BLaER1 (cell line): ENCODE results near the gene ACOT4.
"Not testable (repeated sequence)": the region's sequence is repeated elsewhere in the genome, so short reads cannot be mapped to it uniquely, and the experiment has no call there.

Source experiments
- H3K27ac ChIP-seq: shearing (Covaris generic); formaldehyde crosslinking; 2 replicates; pipeline ENCODE4 v1.8.1; 2022
- H3K27me3 ChIP-seq: shearing (Covaris generic); formaldehyde crosslinking; 2 replicates; pipeline ENCODE4 v1.8.1; 2022
- H3K36me3 ChIP-seq: shearing (Covaris generic); formaldehyde crosslinking; 2 replicates; pipeline ENCODE4 v1.8.1; 2022
- H3K4me1 ChIP-seq: shearing (Covaris generic); formaldehyde crosslinking; 2 replicates; pipeline ENCODE4 v1.8.1; 2022
- H3K4me2 ChIP-seq: shearing (Covaris generic); formaldehyde crosslinking; 2 replicates; pipeline ENCODE4 v1.8.1; 2022
- H3K4me3 ChIP-seq: shearing (Covaris generic); formaldehyde crosslinking; 2 replicates; pipeline ENCODE4 v1.8.1; 2022
- H3K9ac ChIP-seq: shearing (Covaris generic); formaldehyde crosslinking; 2 replicates; pipeline ENCODE4 v1.8.1; 2022
- H3K9me3 ChIP-seq: shearing (Covaris generic); formaldehyde crosslinking; 2 replicates; pipeline ENCODE4 v1.8.1; 2022
- H4K20me1 ChIP-seq: shearing (Covaris generic); formaldehyde crosslinking; 2 replicates; pipeline ENCODE4 v1.8.1; 2022
- Cebpa-rat ChIP-seq: shearing (Covaris generic); IDR thresholded peaks from 2 replicates; pipeline ENCODE4 v1.8.1; 2022

Gene ACOT4

DNA sequence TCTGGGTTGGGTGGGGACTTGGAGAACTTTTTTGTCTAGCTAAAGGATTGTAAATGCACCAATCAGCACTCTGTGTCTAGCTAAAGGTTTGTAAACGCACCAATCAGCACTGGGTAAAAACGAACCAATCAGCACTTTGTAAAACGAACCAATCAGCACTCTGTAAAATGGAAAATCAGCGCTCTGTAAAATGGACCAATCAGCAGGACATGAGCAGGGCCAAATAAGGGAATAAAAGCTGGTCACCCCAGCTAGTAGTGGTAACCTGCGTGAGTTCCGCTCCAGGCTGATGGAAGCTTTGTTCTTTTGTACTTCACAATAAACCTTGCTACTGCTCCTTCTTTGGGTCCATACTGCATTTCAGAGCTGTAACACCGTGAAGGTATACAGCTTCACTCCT, 24.3 kb upstream of the ACOT4 start:
- Histone ChIP-seq H3K27me3 (peaks cover 32% of the 10 kb centered on the region), H3K9me3 (peaks cover 27% of the 10 kb centered on the region), H3K4me2 (no peak overlapping the region), H3K4me1 (peaks cover 7% of the 10 kb centered on the region; the same call in 1 of the 2 replicates), H3K9ac (no peak overlapping the region), H3K4me3 (no peak overlapping the region), H3K36me3 (no peaks in the 10 kb centered on the region), H4K20me1 (no peaks in the 10 kb centered on the region), H3K27ac (no peak overlapping the region)
- TF ChIP-seq Cebpa-rat = no peak

DNA sequence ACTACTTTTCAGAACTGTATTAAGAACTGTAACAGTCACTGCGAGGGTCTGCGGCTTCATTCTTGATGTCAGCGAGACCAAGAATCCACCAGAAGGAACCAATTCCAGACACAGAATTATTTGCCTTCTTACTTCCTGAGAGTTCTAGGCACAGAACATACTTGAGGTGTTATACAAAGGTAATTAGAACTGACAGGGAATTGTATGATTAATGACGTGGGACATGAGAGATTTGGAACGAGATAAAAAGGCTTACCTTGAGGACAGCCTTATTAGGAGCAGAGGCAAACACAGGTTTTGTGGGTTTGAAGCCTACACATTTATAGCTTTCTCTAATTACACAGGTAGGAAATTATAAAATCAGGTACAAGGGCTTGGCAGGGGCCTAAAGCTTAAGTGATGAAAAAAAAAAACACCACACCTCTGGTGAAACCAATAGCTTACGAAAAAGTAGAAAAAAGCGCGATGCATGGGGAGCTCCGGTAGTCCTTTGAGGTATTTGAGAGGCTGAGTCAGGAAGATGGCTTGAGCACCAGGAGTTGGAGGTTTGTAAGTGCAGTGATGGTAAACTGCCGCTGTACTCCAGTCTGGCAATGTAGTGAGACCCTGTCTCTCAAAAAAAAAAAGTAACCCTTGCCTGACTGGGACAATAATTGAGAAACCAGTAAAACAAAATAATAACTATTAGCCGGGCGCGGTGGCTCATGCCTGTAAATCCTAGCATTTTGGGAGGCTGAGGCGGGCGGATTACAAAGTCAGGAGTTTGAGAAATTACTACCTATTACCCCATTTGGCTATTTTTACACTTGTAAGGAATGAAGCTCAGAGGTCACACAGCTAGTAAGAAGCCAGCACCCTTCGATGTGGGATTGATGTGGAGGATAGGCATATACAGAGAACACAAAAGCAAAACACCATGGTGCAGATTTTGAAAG, 23.5 kb upstream of the ACOT4 start:
- no peak for TF ChIP-seq Cebpa-rat
- H3K9ac ChIP-seq = peak overlapping the region; percentile 63
- H3K9me3 ChIP-seq = peaks cover 19% of the 10 kb centered on the region
- H3K36me3 ChIP-seq = no peaks in the 10 kb centered on the region
- peak overlapping the region; percentile 64; the same call in 1 of the 2 replicates for H3K4me3 ChIP-seq
- H3K27me3 ChIP-seq = peaks cover 32% of the 10 kb centered on the region
- H4K20me1 ChIP-seq = no peaks in the 10 kb centered on the region
- peak overlapping the region; percentile 62 for H3K4me2 ChIP-seq
- H3K27ac ChIP-seq = no peak overlapping the region
- peaks cover 7% of the 10 kb centered on the region; the same call in 1 of the 2 replicates for H3K4me1 ChIP-seq

DNA sequence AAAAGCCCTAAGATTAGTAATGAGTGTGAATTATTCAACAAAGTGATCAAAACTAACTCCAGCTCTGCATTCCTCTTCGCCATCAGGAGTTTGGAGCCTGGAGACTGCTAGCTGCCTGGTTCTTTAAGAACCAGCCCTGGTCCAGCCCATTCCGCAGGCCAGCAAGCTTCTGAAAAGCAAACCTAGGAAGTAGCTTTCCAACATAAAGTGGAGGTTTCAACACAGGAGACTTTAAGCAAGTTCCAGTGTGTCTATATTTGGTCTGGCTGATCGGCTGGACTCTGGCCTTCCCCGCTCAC, 22.8 kb upstream of the ACOT4 start:
- H3K36me3 ChIP-seq, H4K20me1 ChIP-seq, H3K4me1 ChIP-seq: not testable (repeated sequence)
- peaks cover 13% of the 10 kb centered on the region; the same call in 1 of the 2 replicates for H3K9me3 ChIP-seq
- peak overlapping the region; percentile 63 for H3K9ac ChIP-seq
- H3K4me3 ChIP-seq = peak overlapping the region; percentile 64
- peak overlapping the region; percentile 72 for H3K27ac ChIP-seq
- H3K4me2 ChIP-seq = peak overlapping the region; percentile 62
- peaks cover 32% of the 10 kb centered on the region for H3K27me3 ChIP-seq

DNA sequence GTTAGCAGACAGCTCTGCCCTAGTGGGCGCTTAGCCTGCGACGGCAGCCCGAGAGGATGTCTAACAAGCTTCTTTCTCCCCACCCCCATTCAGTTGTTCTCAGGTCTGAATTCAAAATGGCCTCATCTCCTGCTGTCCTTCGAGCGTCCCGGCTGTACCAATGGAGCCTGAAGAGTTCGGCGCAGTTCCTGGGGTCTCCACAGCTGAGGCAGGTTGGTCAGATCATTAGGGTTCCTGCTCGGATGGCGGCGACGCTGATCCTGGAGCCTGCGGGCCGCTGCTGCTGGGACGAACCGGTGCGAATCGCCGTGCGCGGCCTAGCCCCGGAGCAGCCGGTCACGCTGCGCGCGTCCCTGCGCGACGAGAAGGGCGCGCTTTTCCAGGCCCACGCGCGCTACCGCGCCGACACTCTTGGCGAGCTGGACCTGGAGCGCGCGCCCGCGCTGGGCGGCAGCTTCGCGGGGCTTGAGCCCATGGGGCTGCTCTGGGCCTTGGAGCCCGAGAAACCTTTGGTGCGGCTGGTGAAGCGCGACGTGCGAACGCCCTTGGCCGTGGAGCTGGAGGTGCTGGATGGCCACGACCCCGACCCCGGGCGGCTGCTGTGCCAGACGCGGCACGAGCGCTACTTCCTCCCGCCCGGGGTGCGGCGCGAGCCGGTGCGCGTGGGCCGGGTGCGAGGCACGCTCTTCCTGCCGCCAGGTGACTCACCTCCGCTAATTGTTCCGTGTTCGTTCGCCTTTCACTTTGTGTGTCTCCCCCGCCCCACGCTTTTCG, 22.3 kb upstream of the ACOT4 start, which contains the start of gene ACOT2:
ACOT2 (plus strand) TSS at position 29 of the 774 bp plus-strand sequence; CDS start at position 57, 28 bp downstream.
- Histone ChIP-seq H3K27ac (peak within 1 kb of the TSS; percentile 72), H3K4me3 (peak within 1 kb of the TSS; percentile 64), H3K9me3 (peaks cover 11% of the 10 kb centered on the region; the same call in 1 of the 2 replicates), H3K4me2 (peak within 1 kb of the TSS; percentile 62), H3K9ac (peak within 1 kb of the TSS; percentile 63), H3K27me3 (peaks cover 32% of the 10 kb centered on the region)
- H3K36me3 ChIP-seq, H4K20me1 ChIP-seq, H3K4me1 ChIP-seq: not testable (repeated sequence)

DNA sequence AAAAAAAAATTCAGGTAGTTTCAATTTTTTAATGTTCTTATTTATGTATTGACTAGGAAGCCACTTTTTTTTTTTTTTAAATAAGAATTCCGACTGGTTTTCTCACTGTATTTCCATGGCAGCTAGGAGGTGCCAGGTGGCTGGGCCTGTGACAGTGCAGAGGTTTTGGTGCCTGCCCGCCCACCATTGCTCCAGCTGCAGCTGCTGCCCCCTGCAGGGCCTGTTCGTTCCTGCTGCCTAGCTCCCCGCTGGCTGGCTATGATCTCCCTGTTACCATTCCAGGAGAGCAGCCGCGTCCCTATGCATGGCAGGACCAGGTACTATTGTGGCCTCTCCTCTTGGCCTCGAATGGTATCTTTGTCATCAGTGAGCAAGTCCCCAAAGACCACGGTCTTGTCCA, 20.8 kb upstream of the ACOT4 start:
- H3K27ac ChIP-seq, H3K4me1 ChIP-seq, H4K20me1 ChIP-seq, H3K4me2 ChIP-seq, H3K4me3 ChIP-seq, H3K9ac ChIP-seq, H3K36me3 ChIP-seq: not testable (repeated sequence)
- Histone ChIP-seq H3K9me3 (peaks cover 11% of the 10 kb centered on the region; the same call in 1 of the 2 replicates), H3K27me3 (peaks cover 32% of the 10 kb centered on the region)

DNA sequence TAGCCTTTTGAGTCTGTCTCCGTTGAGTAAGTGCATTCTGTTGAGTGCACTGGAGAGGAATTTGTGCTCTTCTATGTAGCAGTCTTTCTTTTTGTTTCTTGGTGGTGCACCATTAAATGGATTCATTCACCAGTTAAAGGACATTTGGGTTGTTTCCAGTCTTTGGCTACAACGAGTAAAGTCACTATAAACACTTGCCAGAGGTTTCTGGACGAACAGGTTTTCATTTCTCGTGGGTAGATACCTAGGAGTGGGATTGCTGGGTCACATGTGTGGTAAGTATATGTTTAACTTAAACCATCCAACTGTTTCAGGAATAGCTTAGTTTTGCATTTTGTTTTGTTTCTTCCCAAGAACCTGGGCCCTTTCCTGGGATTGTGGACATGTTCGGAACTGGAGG, 18.6 kb upstream of the ACOT4 start:
- not testable (repeated sequence) for H4K20me1 ChIP-seq, H3K4me3 ChIP-seq

DNA sequence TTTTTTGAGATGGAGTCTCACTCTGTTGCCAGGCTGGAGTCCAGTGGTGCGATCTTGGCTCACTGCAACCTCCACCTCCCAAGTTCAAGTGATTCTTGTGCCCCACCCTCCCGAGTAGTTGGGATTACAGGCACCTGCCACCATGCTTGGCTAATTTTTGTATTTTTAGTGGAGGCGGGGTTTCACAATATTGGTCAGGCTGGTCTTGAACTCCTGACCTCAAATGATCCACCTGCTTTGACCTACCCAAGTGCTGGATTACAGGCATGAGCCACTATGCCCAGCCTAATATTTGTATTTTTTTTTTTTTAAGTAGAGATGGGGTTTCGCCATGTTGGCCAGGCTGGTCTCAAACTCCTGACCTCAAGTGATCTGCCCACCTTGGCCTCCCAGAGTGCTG, 17.9 kb upstream of the ACOT4 start:
- H3K4me1 ChIP-seq, H3K4me2 ChIP-seq, H3K4me3 ChIP-seq: not testable (repeated sequence)

More for the DNA sequence above, 18.6 kb upstream of the ACOT4 start:
- not testable (repeated sequence) for H3K36me3 ChIP-seq, H3K9ac ChIP-seq, H3K4me1 ChIP-seq, H3K9me3 ChIP-seq, H3K4me2 ChIP-seq, H3K27ac ChIP-seq
- peaks cover 26% of the 10 kb centered on the region for H3K27me3 ChIP-seq

DNA sequence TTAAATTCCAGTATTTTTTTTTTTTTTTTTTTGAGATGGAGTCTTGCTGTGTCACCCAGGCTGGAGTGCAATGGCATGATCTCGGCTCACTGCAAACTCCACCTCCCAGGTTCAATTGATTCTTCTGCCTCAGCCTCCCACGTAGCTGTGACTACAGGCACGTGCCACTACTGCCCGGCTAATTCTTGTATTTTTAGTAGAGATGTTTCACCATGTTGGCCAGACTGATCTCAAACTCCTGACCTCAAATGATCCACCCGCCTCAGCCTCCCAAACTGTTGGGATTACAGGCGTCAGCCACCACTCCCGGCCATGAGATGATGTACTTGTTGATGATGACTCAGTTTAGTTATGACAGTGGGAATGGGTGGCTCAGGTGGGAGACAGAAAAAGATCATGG, 17.4 kb upstream of the ACOT4 start:
- not testable (repeated sequence) for H3K4me3 ChIP-seq, H3K9ac ChIP-seq, H3K9me3 ChIP-seq, H3K4me1 ChIP-seq, H3K27ac ChIP-seq, H4K20me1 ChIP-seq, H3K4me2 ChIP-seq
- Histone ChIP-seq H3K36me3 (peaks cover 14% of the 10 kb centered on the region; the same call in 1 of the 2 replicates), H3K27me3 (peaks cover 14% of the 10 kb centered on the region)

More for the DNA sequence above, 17.9 kb upstream of the ACOT4 start:
- Histone ChIP-seq H3K27me3 (peaks cover 19% of the 10 kb centered on the region), H3K36me3 (peaks cover 14% of the 10 kb centered on the region; the same call in 1 of the 2 replicates)
- not testable (repeated sequence) for H3K9ac ChIP-seq, H4K20me1 ChIP-seq, H3K9me3 ChIP-seq, H3K27ac ChIP-seq

DNA sequence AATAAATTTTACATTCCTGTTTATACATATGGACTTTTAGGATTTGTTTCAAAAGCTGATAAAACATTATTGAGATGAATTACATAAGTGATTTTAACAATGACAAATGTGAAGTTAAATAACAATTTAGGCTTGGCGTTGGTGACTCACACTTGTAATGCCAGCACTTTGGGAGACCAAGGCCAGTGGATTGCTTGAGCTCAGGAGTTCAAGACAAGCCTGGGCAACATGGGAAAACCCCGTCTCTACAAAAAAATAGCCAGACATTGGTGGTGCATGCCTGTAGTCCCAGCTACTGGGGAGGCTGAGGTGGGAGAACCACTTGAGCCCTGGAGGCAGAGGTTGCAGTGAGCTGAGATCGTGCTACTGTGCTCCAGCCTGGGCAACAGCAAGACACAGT, 15.3 kb upstream of the ACOT4 start:
- H3K4me1 ChIP-seq = no peaks in the 10 kb centered on the region
- H3K27ac ChIP-seq = no peak overlapping the region
- no peaks in the 10 kb centered on the region for H3K27me3 ChIP-seq
- H3K36me3 ChIP-seq = peaks cover 14% of the 10 kb centered on the region; the same call in 1 of the 2 replicates
- no peak for TF ChIP-seq Cebpa-rat
- H3K4me2 ChIP-seq = no peak overlapping the region
- H3K9ac ChIP-seq = no peak overlapping the region
- no peak overlapping the region for H3K4me3 ChIP-seq
- no peaks in the 10 kb centered on the region for H3K9me3 ChIP-seq
- H4K20me1 ChIP-seq = no peaks in the 10 kb centered on the region

DNA sequence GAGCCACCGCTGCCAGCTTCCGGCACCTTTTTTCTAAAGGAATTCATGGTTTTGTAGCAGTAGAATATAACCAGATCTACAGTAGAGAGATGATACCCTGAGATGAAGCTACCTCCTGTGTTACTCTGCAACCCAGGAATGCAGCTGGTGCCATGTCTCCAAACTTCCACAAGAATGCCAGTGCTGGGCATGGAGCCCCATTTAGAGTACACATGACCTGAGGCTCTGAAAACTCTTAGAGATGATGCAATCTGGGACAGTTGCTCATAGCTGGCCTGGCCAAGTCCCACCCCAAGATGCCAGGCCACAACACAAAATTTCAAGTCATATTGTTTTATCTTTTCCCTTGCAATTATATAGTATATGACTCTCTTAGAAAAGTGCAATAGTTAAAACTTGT, 14.5 kb upstream of the ACOT4 start:
- not testable (repeated sequence) for H3K27ac ChIP-seq, H4K20me1 ChIP-seq, H3K27me3 ChIP-seq, H3K4me3 ChIP-seq, H3K9me3 ChIP-seq, H3K4me1 ChIP-seq, H3K9ac ChIP-seq, H3K4me2 ChIP-seq
- peaks cover 14% of the 10 kb centered on the region; the same call in 1 of the 2 replicates for H3K36me3 ChIP-seq

DNA sequence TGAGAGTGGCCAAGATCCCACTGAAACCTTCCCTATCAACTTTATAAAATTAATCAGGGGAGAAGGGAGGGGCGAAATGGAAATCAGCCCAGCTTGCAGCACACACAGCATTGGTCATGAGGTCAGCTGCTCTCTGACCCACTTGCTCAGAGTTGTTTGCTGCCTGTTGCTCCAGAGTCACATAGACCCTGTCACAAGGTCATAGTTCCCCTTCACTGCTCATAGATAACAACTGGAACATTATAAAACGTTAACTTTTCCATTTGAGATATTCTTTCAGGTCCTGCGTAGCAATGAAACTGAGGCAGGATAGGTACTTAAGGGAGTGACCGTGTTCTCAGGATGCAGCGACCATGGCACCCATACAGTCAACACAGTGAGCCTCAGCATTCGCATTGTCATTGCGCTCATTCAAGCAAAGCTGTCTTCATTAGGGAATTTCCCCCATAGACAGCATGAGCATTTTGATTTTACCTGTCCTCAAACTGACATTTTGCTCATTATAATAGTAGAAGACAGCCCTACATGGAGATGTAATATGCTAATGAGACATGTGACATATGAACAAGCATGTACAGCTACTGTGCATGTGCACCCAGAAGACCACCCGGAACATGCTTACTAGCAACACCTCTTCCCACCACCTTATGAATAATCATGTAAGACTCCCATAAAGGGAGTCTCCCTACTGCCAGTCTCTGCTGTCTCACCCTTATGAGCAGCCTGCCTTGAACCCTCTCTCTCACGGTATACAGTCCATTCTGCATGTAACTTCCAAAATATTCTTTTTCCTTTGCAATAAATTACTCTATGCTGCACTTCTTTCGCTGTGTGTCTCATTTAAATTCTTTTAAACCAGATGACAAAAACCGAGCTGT, 9.3 kb upstream of the ACOT4 start:
- not testable (repeated sequence) for H3K27me3 ChIP-seq, H3K9me3 ChIP-seq, H3K9ac ChIP-seq, H3K27ac ChIP-seq, H3K4me1 ChIP-seq, H3K4me2 ChIP-seq, H3K36me3 ChIP-seq, H4K20me1 ChIP-seq, H3K4me3 ChIP-seq
